B cell (primary cell): ENCODE results near the gene RALB.

Experiments used
- CTCF ChIP-seq: fragments of 200-600 bp; IDR thresholded peaks from one replicate; pipeline ENCODE4 v1.8.0; 2022; ENCODE audit warnings: antibody characterized with exemption, mild to moderate bottlenecking
- EZH2 ChIP-seq: IDR thresholded peaks from 2 replicates; pipeline ENCODE4 v1.6.1; 2012; ENCODE audit warnings: borderline replicate concordance, low read depth, mild to moderate bottlenecking, moderate library complexity, low read length; ENCODE audit not compliant: insufficient read depth, poor library complexity, severe bottlenecking

- peak; percentile 23 for TF ChIP-seq CTCF
- TF ChIP-seq EZH2, result no peak
Measured at GRCh38 chr2:120253021-120253882, 600 bp downstream of the RALB start.
